ENCODE results near the gene PRR23E. TPM values are rescaled to one million over a fixed set of nuclear protein-coding genes. Genes with fewer than 3 reads are reported as not detected.

Gene PRR23E
- total RNA-seq, 2 donors from 2014 or later = not detected

DNA sequence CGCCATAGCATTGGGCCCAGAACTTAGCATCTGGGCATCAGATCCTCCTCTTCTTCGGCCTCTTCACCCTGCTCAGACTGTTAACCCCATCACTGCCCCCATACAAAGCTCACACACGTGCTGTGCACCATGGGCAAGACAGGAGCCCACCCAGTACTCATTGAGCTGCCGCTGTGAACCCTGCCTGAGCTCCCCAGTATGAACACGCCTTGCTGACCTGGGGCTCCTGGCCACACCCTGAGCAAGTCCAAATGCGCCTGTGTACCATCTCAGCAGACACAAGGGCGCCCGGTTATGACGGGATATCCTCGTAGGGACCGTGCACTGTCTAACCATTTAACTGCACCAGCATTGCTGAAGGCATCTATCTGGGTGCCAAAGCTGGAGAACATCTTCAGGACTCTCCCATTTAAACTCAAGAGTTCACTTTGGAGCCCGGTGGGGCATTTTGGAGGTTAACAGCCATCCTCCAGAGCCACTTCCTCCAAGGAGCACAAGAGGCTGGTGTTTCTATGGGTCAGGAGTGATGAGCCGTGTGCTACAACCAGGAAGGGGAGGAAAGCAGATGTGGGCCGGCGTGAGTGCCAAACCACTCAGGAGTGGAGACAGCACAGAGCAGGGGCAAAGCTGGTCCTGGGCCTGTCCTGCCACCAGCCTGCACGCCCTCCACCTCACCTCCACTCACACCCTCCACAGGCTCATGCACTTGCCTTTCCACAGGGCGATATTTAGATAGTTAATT, 12.1 kb downstream of the PRR23E start:
- WGBS, 2 experiments (ENCODE audit: insufficient coverage in 1 of 2, insufficient read length in 1 of 2) = 90 to 91% methylated on average over 14 to 17 of the region's 17 CpGs

DNA sequence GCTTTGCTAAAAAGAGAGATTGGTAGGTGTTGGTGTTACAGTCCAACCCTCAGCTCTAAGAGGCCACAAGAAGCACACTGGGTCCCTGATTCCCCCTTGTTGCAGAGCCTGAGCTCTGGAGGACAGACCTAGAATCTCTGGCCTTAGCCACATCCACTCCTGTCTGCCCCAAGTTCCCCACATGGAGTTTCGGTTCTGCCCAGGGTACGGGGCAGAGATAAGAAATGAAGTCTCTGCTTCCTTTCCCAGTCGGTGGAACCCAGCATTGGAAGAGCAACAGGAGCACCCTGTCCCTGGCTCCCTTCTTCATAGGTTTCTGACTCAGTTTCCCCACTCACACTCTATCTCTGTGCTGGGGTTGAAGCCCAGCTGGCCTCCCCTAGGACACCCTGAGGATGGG, 13.2 kb downstream of the PRR23E start:
- peaks cover 3% of the 10 kb centered on the region for H3K27me3 ChIP-seq (ENCODE audit: control insufficient read depth, insufficient read depth, low read length, poor library complexity, severe bottlenecking)
- DNase-seq = no peak
- H3K27me3 Mint-ChIP-seq (ENCODE audit: insufficient read depth) = peaks cover 41% of the 10 kb centered on the region
- H3K36me3 Mint-ChIP-seq (ENCODE audit: low read depth) = no peaks in the 10 kb centered on the region
- H3K4me3 Mint-ChIP-seq = no peak overlapping the region
- H3K4me1 ChIP-seq (ENCODE audit: control insufficient read depth, insufficient read depth, low read length) = peaks cover 20% of the 10 kb centered on the region
- H3K9me3 ChIP-seq (ENCODE audit: control insufficient read depth, low read length) = peaks cover 11% of the 10 kb centered on the region
- H3K27ac ChIP-seq (ENCODE audit: low read depth, low read length) = no peak overlapping the region
- no peaks in the 10 kb centered on the region for H3K36me3 ChIP-seq (ENCODE audit: control insufficient read depth, insufficient read depth, low read length)
- no peak overlapping the region for H3K9ac ChIP-seq (ENCODE audit: extremely low read depth, low read length, poor library complexity, severe bottlenecking)
- H3K9me3 Mint-ChIP-seq = peaks cover 7% of the 10 kb centered on the region
- H3K27ac Mint-ChIP-seq = no peak overlapping the region
- no peak overlapping the region for H3K4me3 ChIP-seq (ENCODE audit: low read length)
- H3K4me1 Mint-ChIP-seq = peaks cover 20% of the 10 kb centered on the region
- TF ChIP-seq, protein P1, sequence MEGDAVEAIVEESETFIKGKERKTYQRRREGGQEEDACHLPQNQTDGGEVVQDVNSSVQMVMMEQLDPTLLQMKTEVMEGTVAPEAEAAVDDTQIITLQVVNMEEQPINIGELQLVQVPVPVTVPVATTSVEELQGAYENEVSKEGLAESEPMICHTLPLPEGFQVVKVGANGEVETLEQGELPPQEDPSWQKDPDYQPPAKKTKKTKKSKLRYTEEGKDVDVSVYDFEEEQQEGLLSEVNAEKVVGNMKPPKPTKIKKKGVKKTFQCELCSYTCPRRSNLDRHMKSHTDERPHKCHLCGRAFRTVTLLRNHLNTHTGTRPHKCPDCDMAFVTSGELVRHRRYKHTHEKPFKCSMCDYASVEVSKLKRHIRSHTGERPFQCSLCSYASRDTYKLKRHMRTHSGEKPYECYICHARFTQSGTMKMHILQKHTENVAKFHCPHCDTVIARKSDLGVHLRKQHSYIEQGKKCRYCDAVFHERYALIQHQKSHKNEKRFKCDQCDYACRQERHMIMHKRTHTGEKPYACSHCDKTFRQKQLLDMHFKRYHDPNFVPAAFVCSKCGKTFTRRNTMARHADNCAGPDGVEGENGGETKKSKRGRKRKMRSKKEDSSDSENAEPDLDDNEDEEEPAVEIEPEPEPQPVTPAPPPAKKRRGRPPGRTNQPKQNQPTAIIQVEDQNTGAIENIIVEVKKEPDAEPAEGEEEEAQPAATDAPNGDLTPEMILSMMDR (conservative IDR thresholded peaks at IDR 0.05) = no peak
- 90 to 94% methylated on average over 2 to 3 of the region's 3 CpGs for WGBS, 2 experiments (ENCODE audit: insufficient coverage in 1 of 2, insufficient read length in 1 of 2)

More for the DNA sequence above, 12.1 kb downstream of the PRR23E start:
- peaks cover 13% of the 10 kb centered on the region for H3K4me1 Mint-ChIP-seq
- no peak overlapping the region for H3K9ac ChIP-seq (ENCODE audit: extremely low read depth, low read length, poor library complexity, severe bottlenecking)
- TF ChIP-seq, protein P1 (conservative IDR thresholded peaks at IDR 0.05) = no peak
- no peak overlapping the region for H3K4me3 ChIP-seq (ENCODE audit: low read length)
- no peak overlapping the region for H3K27ac Mint-ChIP-seq
- H3K27me3 Mint-ChIP-seq (ENCODE audit: insufficient read depth) = peaks cover 34% of the 10 kb centered on the region
- no peak for DNase-seq
- peaks cover 7% of the 10 kb centered on the region for H3K9me3 Mint-ChIP-seq
- peaks cover 15% of the 10 kb centered on the region for H3K4me1 ChIP-seq (ENCODE audit: control insufficient read depth, insufficient read depth, low read length)
- H3K36me3 Mint-ChIP-seq (ENCODE audit: low read depth) = no peaks in the 10 kb centered on the region
- H3K27ac ChIP-seq (ENCODE audit: low read depth, low read length) = no peak overlapping the region
- H3K9me3 ChIP-seq (ENCODE audit: control insufficient read depth, low read length) = peaks cover 11% of the 10 kb centered on the region
- no peaks in the 10 kb centered on the region for H3K27me3 ChIP-seq (ENCODE audit: control insufficient read depth, insufficient read depth, low read length, poor library complexity, severe bottlenecking)
- no peak overlapping the region for H3K4me3 Mint-ChIP-seq
- no peaks in the 10 kb centered on the region for H3K36me3 ChIP-seq (ENCODE audit: control insufficient read depth, insufficient read depth, low read length)

DNA sequence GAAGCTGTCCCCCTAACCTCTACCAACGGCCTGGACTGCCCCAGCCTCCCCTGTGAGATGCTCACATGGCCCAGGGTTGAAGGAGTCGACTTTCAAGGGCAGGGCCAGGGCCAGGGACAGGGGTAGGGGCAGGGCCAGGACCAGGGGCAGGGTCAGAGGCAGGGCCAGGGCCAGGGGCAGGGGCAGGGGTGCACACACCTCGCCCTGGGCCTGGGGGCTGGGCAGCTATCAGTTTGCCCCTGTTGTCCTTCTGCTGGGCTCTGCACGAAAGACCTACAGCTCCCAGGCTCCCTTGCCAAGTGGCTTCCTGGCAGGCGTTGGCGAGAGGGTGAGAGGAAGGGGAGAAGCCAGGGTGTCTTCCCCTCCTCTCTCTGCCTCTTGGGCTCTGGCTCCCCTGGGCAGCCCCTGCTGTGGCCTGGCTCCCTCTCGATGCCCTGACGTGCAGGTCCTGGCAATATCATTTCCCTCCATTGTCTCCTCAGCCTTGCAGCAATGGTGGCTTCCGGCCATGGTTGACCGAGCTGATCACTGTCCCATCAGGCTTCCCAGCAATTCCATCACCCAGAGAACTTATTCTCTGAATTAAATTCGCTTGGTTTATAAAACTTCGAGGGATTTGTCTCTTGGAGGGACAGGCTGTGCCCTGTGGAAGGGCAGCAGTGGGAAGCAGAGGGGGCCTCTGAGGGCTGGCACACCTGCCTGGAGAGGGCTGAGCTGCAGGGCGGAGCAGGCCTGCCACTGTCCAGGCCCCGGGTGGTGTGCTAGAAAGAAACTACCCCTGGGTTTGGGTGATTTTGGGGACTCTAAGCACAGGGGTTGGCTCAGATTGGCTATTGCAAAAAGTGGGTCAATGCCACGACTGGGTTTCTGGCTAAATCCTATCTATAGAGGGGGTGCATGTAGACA, 13.9 kb downstream of the PRR23E start:
- Mint-ChIP-seq H3K36me3 (ENCODE audit: low read depth) (no peaks in the 10 kb centered on the region), H3K9me3 (peaks cover 7% of the 10 kb centered on the region), H3K27ac (no peak overlapping the region), H3K27me3 (ENCODE audit: insufficient read depth) (peaks cover 48% of the 10 kb centered on the region), H3K4me3 (no peak overlapping the region), H3K4me1 (peaks cover 20% of the 10 kb centered on the region)
- TF ChIP-seq, protein P1 (conservative IDR thresholded peaks at IDR 0.05) = no peak
- H3K27me3 ChIP-seq (ENCODE audit: control insufficient read depth, insufficient read depth, low read length, poor library complexity, severe bottlenecking) = peaks cover 5% of the 10 kb centered on the region
- no peak overlapping the region for H3K9ac ChIP-seq (ENCODE audit: extremely low read depth, low read length, poor library complexity, severe bottlenecking)
- WGBS, 2 experiments (ENCODE audit: insufficient coverage in 1 of 2, insufficient read length in 1 of 2) = 90 to 92% methylated on average over 7 to 15 of the region's 15 CpGs
- no peak overlapping the region for H3K4me3 ChIP-seq (ENCODE audit: low read length)
- no peak for DNase-seq
- H3K27ac ChIP-seq (ENCODE audit: low read depth, low read length) = no peak overlapping the region
- peaks cover 20% of the 10 kb centered on the region for H3K4me1 ChIP-seq (ENCODE audit: control insufficient read depth, insufficient read depth, low read length)
- H3K36me3 ChIP-seq (ENCODE audit: control insufficient read depth, insufficient read depth, low read length) = no peaks in the 10 kb centered on the region
- H3K9me3 ChIP-seq (ENCODE audit: control insufficient read depth, low read length) = peaks cover 7% of the 10 kb centered on the region

Data from endodermal cell (in vitro differentiated cells).